22Rv1 (cell line): ENCODE results near the gene KRTAP25-1.

Experiments
- H3K27ac ChIP-seq: fragments of 450-650 bp; 2 replicates; pipeline ENCODE4 v1.5.1; 2017
- ZFX ChIP-seq: fragments of 450-650 bp; IDR thresholded peaks from 2 replicates; pipeline ENCODE4 v1.6.1; 2017; ENCODE audit warnings: antibody characterized with exemption, borderline replicate concordance
- TF ChIP-seq, protein P1 (sequence below): fragments of 450-650 bp; IDR thresholded peaks from 2 replicates; pipeline ENCODE4 v1.5.1; 2017; ENCODE audit warnings: mild to moderate bottlenecking

Gene KRTAP25-1

DNA sequence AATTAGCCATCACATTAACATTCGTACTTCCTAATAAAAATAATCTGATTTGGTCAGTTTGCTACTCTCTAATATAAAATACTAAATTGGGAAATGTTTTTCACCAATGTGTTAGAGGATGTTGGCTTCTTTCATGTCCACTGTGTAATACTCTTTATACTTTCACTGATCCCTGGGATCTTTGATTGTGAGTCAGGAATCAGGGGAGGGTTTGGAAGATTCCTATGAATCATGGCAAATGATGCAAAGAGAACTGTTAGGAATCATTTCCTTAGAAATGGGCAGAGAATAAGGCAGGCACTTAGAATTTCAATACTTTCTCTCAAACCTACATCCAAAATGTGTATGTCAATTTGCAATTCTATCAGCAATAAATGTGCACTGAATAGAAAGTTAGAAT lies 37.5 kb downstream of the KRTAP25-1 start:
- no peak overlapping the region for H3K27ac ChIP-seq
- TF ChIP-seq ZFX: no peak
- TF ChIP-seq, protein P1, sequence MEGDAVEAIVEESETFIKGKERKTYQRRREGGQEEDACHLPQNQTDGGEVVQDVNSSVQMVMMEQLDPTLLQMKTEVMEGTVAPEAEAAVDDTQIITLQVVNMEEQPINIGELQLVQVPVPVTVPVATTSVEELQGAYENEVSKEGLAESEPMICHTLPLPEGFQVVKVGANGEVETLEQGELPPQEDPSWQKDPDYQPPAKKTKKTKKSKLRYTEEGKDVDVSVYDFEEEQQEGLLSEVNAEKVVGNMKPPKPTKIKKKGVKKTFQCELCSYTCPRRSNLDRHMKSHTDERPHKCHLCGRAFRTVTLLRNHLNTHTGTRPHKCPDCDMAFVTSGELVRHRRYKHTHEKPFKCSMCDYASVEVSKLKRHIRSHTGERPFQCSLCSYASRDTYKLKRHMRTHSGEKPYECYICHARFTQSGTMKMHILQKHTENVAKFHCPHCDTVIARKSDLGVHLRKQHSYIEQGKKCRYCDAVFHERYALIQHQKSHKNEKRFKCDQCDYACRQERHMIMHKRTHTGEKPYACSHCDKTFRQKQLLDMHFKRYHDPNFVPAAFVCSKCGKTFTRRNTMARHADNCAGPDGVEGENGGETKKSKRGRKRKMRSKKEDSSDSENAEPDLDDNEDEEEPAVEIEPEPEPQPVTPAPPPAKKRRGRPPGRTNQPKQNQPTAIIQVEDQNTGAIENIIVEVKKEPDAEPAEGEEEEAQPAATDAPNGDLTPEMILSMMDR: no peak

DNA sequence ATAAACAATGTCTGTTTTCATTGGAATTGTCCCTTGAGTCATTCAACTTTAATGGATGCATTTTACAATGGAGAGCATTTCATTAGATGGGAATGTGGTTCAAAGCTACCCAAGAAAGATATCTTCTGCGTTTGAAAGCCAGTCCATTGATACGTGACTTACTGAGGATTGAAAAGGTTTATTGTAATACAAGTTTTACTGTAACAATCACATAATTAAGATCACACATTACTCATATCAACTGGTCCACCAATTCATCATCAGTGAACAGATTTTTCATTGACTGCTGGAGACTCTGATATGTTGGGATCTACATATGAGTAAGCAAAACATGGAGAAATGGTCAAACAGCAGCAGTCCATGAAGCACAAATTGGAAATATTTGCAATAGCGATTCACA lies 39.4 kb downstream of the KRTAP25-1 start:
- TF ChIP-seq, protein P1: no peak
- no peak for TF ChIP-seq ZFX
- no peak overlapping the region for H3K27ac ChIP-seq

DNA sequence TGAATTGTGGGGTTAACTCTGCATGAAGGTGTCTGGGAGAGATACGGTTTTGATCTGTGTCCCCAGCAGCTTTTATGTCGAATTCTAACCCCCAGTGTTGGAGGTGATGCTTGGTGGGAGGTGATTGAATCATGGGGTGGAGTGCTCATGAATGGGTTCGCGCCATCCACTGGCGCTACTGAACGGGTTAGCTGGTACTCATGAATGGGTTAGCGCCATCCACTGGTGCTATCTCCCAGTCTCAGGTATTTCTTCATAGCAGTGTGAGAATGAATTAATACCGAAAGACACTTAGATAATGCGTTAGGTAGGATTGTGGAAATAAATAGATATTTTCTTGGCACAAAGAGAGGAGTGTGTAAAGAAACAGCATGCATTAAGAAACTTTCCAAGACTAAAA lies 40.5 kb downstream of the KRTAP25-1 start:
- TF ChIP-seq, protein P1: no peak
- no peak for TF ChIP-seq ZFX
- H3K27ac ChIP-seq: no peak overlapping the region

DNA sequence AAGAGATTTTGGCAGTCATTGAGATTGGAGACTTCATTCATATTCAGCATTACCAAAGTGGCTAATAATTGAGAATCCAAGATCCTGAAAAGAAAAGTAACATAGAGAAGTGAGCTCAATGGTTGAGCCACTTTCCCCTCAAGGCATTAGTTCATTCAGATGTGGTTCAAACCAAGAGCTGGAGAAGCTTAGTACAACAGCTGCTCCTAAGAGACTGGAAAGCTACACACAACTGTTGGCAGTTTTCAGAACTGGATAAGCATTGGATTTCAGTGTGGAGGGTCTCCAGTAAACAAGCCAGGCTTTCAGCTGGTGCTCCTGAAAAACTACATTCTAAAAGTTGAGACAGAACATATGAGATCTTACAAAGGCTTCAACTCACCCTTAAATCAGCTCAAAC lies 44.3 kb downstream of the KRTAP25-1 start:
- TF ChIP-seq ZFX: no peak
- TF ChIP-seq, protein P1: no peak
- no peak overlapping the region for H3K27ac ChIP-seq

DNA sequence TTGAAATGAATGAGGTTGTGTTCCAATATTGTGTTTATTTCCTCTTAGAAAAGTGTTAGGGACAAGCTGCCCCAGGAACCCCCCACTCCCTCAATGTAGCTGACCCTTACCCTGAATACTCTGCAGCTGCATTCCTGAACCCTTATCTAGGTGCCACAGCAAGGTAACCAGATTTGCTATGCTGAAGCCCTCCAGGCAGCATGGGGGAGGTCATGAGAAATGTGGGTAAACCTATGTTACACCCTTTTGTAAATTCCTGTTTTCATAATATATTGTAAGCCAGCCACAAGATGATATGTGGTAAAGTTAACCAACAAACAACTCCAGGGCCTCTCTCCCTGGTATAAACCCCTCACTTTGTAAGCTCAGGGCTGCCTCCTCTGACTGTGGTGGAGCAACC lies 45.6 kb downstream of the KRTAP25-1 start:
- TF ChIP-seq, protein P1: no peak
- no peak for TF ChIP-seq ZFX
- H3K27ac ChIP-seq: no peak overlapping the region

DNA sequence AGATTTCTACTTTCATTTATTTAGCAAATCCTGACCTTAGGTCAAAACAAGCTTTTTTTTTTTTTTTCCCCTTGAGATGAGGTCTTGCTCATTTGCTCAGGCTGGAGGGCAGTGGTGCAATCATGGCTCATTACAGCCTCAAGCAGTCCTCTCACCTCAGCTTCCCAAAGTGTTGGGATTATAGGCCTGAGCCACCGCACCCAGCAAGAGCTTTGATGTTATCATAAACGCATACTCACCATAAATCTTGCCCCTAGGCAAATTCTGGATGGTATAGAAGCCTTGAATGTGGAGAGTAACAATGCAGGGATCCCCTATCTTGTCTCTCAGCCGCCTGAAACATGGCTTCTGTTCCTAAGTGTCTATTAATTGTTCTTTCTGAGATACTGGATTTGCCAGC lies 48.7 kb downstream of the KRTAP25-1 start:
- H3K27ac ChIP-seq: no peak overlapping the region
- TF ChIP-seq, protein P1: no peak
- TF ChIP-seq ZFX: no peak
